Right hindlimb (tissue), 1 donor: ENCODE data around the gene MILR1.

Source experiments
- DNase-seq: peaks from one replicate; pipeline ENCODE4 v3.0.0-alpha.2; 2018

The MILR1 gene

GRCh38 chr17:64503821-64504768 is 55.2 kb downstream of the MILR1 start:
- DNase-seq, result no peak

- no peak for DNase-seq
Observed at GRCh38 chr17:64504769-64505339, 55.9 kb downstream of the MILR1 start.

GRCh38 chr17:64505340-64506200 is 56.7 kb downstream of the MILR1 start:
- peak; percentile 96 for DNase-seq

GRCh38 chr17:64506201-64506575 is 57.3 kb downstream of the MILR1 start, which contains the start of gene DDX5:
TSS of gene DDX5 (minus strand) at chr17:64506289. CDS start at chr17:64506119, 170 bp downstream.
- peak; percentile 97 for DNase-seq

- DNase-seq, result peak; percentile 98
Observed at GRCh38 chr17:64506576-64507412, 57.9 kb downstream of the MILR1 start, which contains the start of gene CEP95. TSS of gene CEP95 (plus strand) at chr17:64506977. CDS start at chr17:64507098, 121 bp downstream.

- DNase-seq, result peak; percentile 86
Observed at GRCh38 chr17:64507413-64507782, 58.5 kb downstream of the MILR1 start.

GRCh38 chr17:64508683-64509082 is 59.8 kb downstream of the MILR1 start:
- no peak for DNase-seq

GRCh38 chr17:64509179-64509578 is 60.3 kb downstream of the MILR1 start:
- DNase-seq, result no peak

GRCh38 chr17:64515419-64515818 is 66.5 kb downstream of the MILR1 start:
- DNase-seq, result no peak

GRCh38 chr17:64515829-64516228 is 66.9 kb downstream of the MILR1 start:
- DNase-seq, result no peak
